ENCODE data around the gene RAX2. TPM values are rescaled to one million over a fixed set of nuclear protein-coding genes. Genes with fewer than 3 reads are reported as not detected.
A peak's percentile ranks its signal among the peaks of the same experiment; 100 is the strongest.

The RAX2 gene
- total RNA-seq, 2 experiments from 2014 or later, result not detected

GRCh38 chr19:3809881-3810707 lies 38.1 kb upstream of the RAX2 start:
- H3K4me1 Mint-ChIP-seq (ENCODE audit: low read depth), result peaks cover 65% of the 10 kb centered on the region
- ChIA-PET CTCF (no interaction called here), POLR2A (no interaction called here)
- ATAC-seq (no peak), DNase-seq (no peak)
- peaks cover 4% of the 10 kb centered on the region for H3K36me3 Mint-ChIP-seq (ENCODE audit: low read depth)
- peaks cover 7% of the 10 kb centered on the region for H3K9me3 Mint-ChIP-seq (ENCODE audit: insufficient read depth)
- H3K27me3 Mint-ChIP-seq (ENCODE audit: low read depth), result no peaks in the 10 kb centered on the region
- no peak overlapping the region for H3K4me3 Mint-ChIP-seq
- peak overlapping the region; percentile 52 for H3K27ac Mint-ChIP-seq

GRCh38 chr19:3808420-3809143 lies 36.6 kb upstream of the RAX2 start:
- peaks cover 61% of the 10 kb centered on the region for H3K4me1 Mint-ChIP-seq (ENCODE audit: low read depth)
- DNase-seq, result no peak
- no peak overlapping the region for H3K4me3 Mint-ChIP-seq
- ATAC-seq, result no peak
- H3K9me3 Mint-ChIP-seq (ENCODE audit: insufficient read depth), result no peaks in the 10 kb centered on the region
- CTCF ChIA-PET, result no interaction called here
- no peaks in the 10 kb centered on the region for H3K27me3 Mint-ChIP-seq (ENCODE audit: low read depth)
- POLR2A ChIA-PET, result no interaction called here
- peaks cover 1% of the 10 kb centered on the region for H3K36me3 Mint-ChIP-seq (ENCODE audit: low read depth)
- peak overlapping the region; percentile 29 for H3K27ac Mint-ChIP-seq

GRCh38 chr19:3807574-3808354 lies 35.7 kb upstream of the RAX2 start:
- no peak for ATAC-seq
- Mint-ChIP-seq H3K4me1 (ENCODE audit: low read depth) (peaks cover 55% of the 10 kb centered on the region), H3K27ac (peak overlapping the region; percentile 29), H3K9me3 (ENCODE audit: insufficient read depth) (no peaks in the 10 kb centered on the region), H3K36me3 (ENCODE audit: low read depth) (peaks cover 1% of the 10 kb centered on the region), H3K4me3 (no peak overlapping the region), H3K27me3 (ENCODE audit: low read depth) (no peaks in the 10 kb centered on the region)
- no peak for DNase-seq
- ChIA-PET POLR2A (no interaction called here), CTCF (no interaction called here)

GRCh38 chr19:3807131-3807480 lies 35.1 kb upstream of the RAX2 start:
- no peak overlapping the region for H3K27ac Mint-ChIP-seq
- H3K9me3 Mint-ChIP-seq (ENCODE audit: insufficient read depth), result no peaks in the 10 kb centered on the region
- H3K27me3 Mint-ChIP-seq (ENCODE audit: low read depth), result no peaks in the 10 kb centered on the region
- CTCF ChIA-PET, result no interaction called here
- ATAC-seq (no peak), DNase-seq (no peak)
- POLR2A ChIA-PET, result no interaction called here
- H3K4me1 Mint-ChIP-seq (ENCODE audit: low read depth), result peaks cover 51% of the 10 kb centered on the region
- peaks cover 1% of the 10 kb centered on the region for H3K36me3 Mint-ChIP-seq (ENCODE audit: low read depth)
- H3K4me3 Mint-ChIP-seq, result no peak overlapping the region

- Mint-ChIP-seq H3K4me1 (ENCODE audit: low read depth) (peaks cover 52% of the 10 kb centered on the region), H3K9me3 (ENCODE audit: insufficient read depth) (no peaks in the 10 kb centered on the region), H3K27me3 (ENCODE audit: low read depth) (no peaks in the 10 kb centered on the region), H3K27ac (no peak overlapping the region), H3K36me3 (ENCODE audit: low read depth) (peaks cover 1% of the 10 kb centered on the region), H3K4me3 (no peak overlapping the region)
- CTCF ChIA-PET, result no interaction called here
- ATAC-seq (no peak), DNase-seq (no peak)
- POLR2A ChIA-PET, result no interaction called here
Observed at GRCh38 chr19:3805859-3806258, 33.8 kb upstream of the RAX2 start.

GRCh38 chr19:3804429-3804828 lies 32.4 kb upstream of the RAX2 start:
- peaks cover 1% of the 10 kb centered on the region for H3K36me3 Mint-ChIP-seq (ENCODE audit: low read depth)
- H3K9me3 Mint-ChIP-seq (ENCODE audit: insufficient read depth), result no peaks in the 10 kb centered on the region
- H3K4me1 Mint-ChIP-seq (ENCODE audit: low read depth), result peaks cover 52% of the 10 kb centered on the region
- no peak overlapping the region for H3K4me3 Mint-ChIP-seq
- H3K27me3 Mint-ChIP-seq (ENCODE audit: low read depth), result no peaks in the 10 kb centered on the region
- H3K27ac Mint-ChIP-seq, result no peak overlapping the region
- no peak for ATAC-seq
- POLR2A ChIA-PET, result no interaction called here
- no peak for DNase-seq
- CTCF ChIA-PET, result interaction anchor here (0.6 kb wide), 1 partner anchor 1668 kb away, joined by 4 read pairs; no protein-coding TSS in a partner anchor

GRCh38 chr19:3803986-3804385 lies 32.0 kb upstream of the RAX2 start:
- ChIA-PET CTCF (interaction anchor here (0.6 kb wide), 1 partner anchor 1668 kb away, joined by 4 read pairs; no protein-coding TSS in a partner anchor), POLR2A (no interaction called here)
- DNase-seq, result no peak
- Mint-ChIP-seq H3K4me1 (ENCODE audit: low read depth) (peaks cover 56% of the 10 kb centered on the region), H3K4me3 (no peak overlapping the region), H3K36me3 (ENCODE audit: low read depth) (peaks cover 4% of the 10 kb centered on the region), H3K27me3 (ENCODE audit: low read depth) (no peaks in the 10 kb centered on the region), H3K27ac (peak overlapping the region; percentile 80), H3K9me3 (ENCODE audit: insufficient read depth) (no peaks in the 10 kb centered on the region)
- no peak for ATAC-seq

GRCh38 chr19:3803114-3803888 lies 31.3 kb upstream of the RAX2 start:
- H3K4me1 Mint-ChIP-seq (ENCODE audit: low read depth), result peaks cover 56% of the 10 kb centered on the region
- peak overlapping the region; percentile 49 for H3K27ac Mint-ChIP-seq
- H3K27me3 Mint-ChIP-seq (ENCODE audit: low read depth), result no peaks in the 10 kb centered on the region
- H3K9me3 Mint-ChIP-seq (ENCODE audit: insufficient read depth), result no peaks in the 10 kb centered on the region
- DNase-seq (no peak), ATAC-seq (no peak)
- ChIA-PET CTCF (no interaction called here), POLR2A (no interaction called here)
- H3K4me3 Mint-ChIP-seq, result no peak overlapping the region
- H3K36me3 Mint-ChIP-seq (ENCODE audit: low read depth), result peaks cover 4% of the 10 kb centered on the region

GRCh38 chr19:3801412-3802096 lies 29.5 kb upstream of the RAX2 start:
- DNase-seq (peak; percentile 85), ATAC-seq (peak; percentile 86)
- peaks cover 59% of the 10 kb centered on the region for H3K4me1 Mint-ChIP-seq (ENCODE audit: low read depth)
- H3K36me3 Mint-ChIP-seq (ENCODE audit: low read depth), result peaks cover 11% of the 10 kb centered on the region
- ChIA-PET CTCF (no interaction called here), POLR2A (no interaction called here)
- H3K4me3 Mint-ChIP-seq, result peak overlapping the region; percentile 69
- H3K27me3 Mint-ChIP-seq (ENCODE audit: low read depth), result no peaks in the 10 kb centered on the region
- peak overlapping the region; percentile 61 for H3K27ac Mint-ChIP-seq
- H3K9me3 Mint-ChIP-seq (ENCODE audit: insufficient read depth), result peaks cover 5% of the 10 kb centered on the region

GRCh38 chr19:3800996-3801395 lies 29.0 kb upstream of the RAX2 start:
- Mint-ChIP-seq H3K9me3 (ENCODE audit: insufficient read depth) (peaks cover 6% of the 10 kb centered on the region), H3K27me3 (ENCODE audit: low read depth) (no peaks in the 10 kb centered on the region), H3K27ac (peak overlapping the region; percentile 61), H3K4me1 (ENCODE audit: low read depth) (peaks cover 57% of the 10 kb centered on the region), H3K4me3 (peak overlapping the region; percentile 69), H3K36me3 (ENCODE audit: low read depth) (peaks cover 14% of the 10 kb centered on the region)
- no peak for DNase-seq
- ChIA-PET CTCF (no interaction called here), POLR2A (no interaction called here)
- no peak for ATAC-seq

GRCh38 chr19:3798137-3798536 lies 26.1 kb upstream of the RAX2 start:
- peaks cover 47% of the 10 kb centered on the region for H3K4me1 Mint-ChIP-seq (ENCODE audit: low read depth)
- no peaks in the 10 kb centered on the region for H3K27me3 Mint-ChIP-seq (ENCODE audit: low read depth)
- peak; percentile 63 for ATAC-seq
- H3K27ac Mint-ChIP-seq, result peak overlapping the region; percentile 73
- H3K9me3 Mint-ChIP-seq (ENCODE audit: insufficient read depth), result peaks cover 6% of the 10 kb centered on the region
- H3K36me3 Mint-ChIP-seq (ENCODE audit: low read depth), result peaks cover 12% of the 10 kb centered on the region
- H3K4me3 Mint-ChIP-seq, result peak overlapping the region; percentile 16
- peak; percentile 70 for DNase-seq
- POLR2A ChIA-PET, result interaction anchor here (1.2 to 1.9 kb wide), 3 partner anchors 9 to 35 kb away, joined by 3 to 7 read pairs (median 5); no protein-coding TSS in a partner anchor
- CTCF ChIA-PET, result interaction anchor here (0.7 to 1.2 kb wide), 4 partner anchors 14 to 36 kb away, joined by 3 to 4 read pairs (median 3); partner anchors contain the start of gene MRPL54

Data from activated CD8-positive, alpha-beta T cell treated with anti-CD3 and anti-CD28 coated beads, Interleukin-2, amount 10 ng/mL, durations not matched to agents 7 days and 5 days (primary cell).